ENCODE results near the gene MIEN1. TPM values are rescaled to one million over a fixed set of nuclear protein-coding genes. Genes with fewer than 3 reads are reported as not detected.

Gene MIEN1
- total and polyA plus RNA-seq, 2 of the 13 experiments (the other 11 are each of a cell fraction or from before 2014, with no cell fraction given) = 40.6 to 56.6 TPM

GRCh38 chr17:39738983-39739884 lies 8.9 kb upstream of the MIEN1 start (continued):
- TF ChIP-seq PRDM15 (CRISPR knock-in tag; IDR thresholded peaks at IDR 0.05) = 0 out of 2 replicates have a peak, but pooled peaks have one; percentile 36
- TF ChIP-seq CBX1 (IDR thresholded peaks at IDR 0.05; ENCODE audit: low read depth) = no peak
- TF ChIP-seq IRX3 (CRISPR knock-in tag; IDR thresholded peaks at IDR 0.05; ENCODE audit: borderline replicate concordance, low read depth) = no peak; the same call in 1 of the 2 replicates
- TF ChIP-seq ZNF703 (CRISPR knock-in tag; IDR thresholded peaks at IDR 0.05; ENCODE audit: borderline replicate concordance) = 0 out of 2 replicates have a peak, but pooled peaks have one; percentile 44
- no peak for TF ChIP-seq SP1 (IDR thresholded peaks at IDR 0.05)
- TF ChIP-seq SP1 (CRISPR knock-in tag; IDR thresholded peaks at IDR 0.05) = no peak; the same call in 1 of the 2 replicates
- no peak for TF ChIP-seq DDIT3 (CRISPR knock-in tag; IDR thresholded peaks at IDR 0.05)
- no peak for TF ChIP-seq ZNF326 (CRISPR knock-in tag; IDR thresholded peaks at IDR 0.05; ENCODE audit: borderline replicate concordance)
- TF ChIP-seq KAT7 (CRISPR knock-in tag; IDR thresholded peaks at IDR 0.05; ENCODE audit: borderline replicate concordance) = peak; percentile 62
- no peak for TF ChIP-seq ELK4 (CRISPR knock-in tag; IDR thresholded peaks at IDR 0.05; ENCODE audit: borderline replicate concordance)
- TF ChIP-seq KDM6A (CRISPR knock-in tag; IDR thresholded peaks at IDR 0.05; ENCODE audit: low read depth) = peak; percentile 33; the same call in 1 of the 2 replicates
- peak; percentile 58 for TF ChIP-seq GATAD1 (CRISPR knock-in tag; IDR thresholded peaks at IDR 0.05)
- peak; percentile 77; the same call in 1 of the 2 replicates for TF ChIP-seq ZNF614 (CRISPR knock-in tag; IDR thresholded peaks at IDR 0.05; ENCODE audit: borderline replicate concordance)
- TF ChIP-seq GRHL1 (CRISPR knock-in tag; conservative IDR thresholded peaks at IDR 0.05) = no peak
- no peak for TF ChIP-seq ZNF674 (CRISPR knock-in tag; IDR thresholded peaks at IDR 0.05; ENCODE audit: low read depth)
- no peak for TF ChIP-seq ZNF790 (CRISPR knock-in tag; IDR thresholded peaks at IDR 0.05; ENCODE audit: borderline replicate concordance)
- TF ChIP-seq MIXL1 (CRISPR knock-in tag; IDR thresholded peaks at IDR 0.05) = peak; percentile 70
- peak; percentile 78 for TF ChIP-seq TFDP2 (CRISPR knock-in tag; IDR thresholded peaks at IDR 0.05)
- no peak; the same call in 1 of the 2 replicates for TF ChIP-seq RXRB (CRISPR knock-in tag; IDR thresholded peaks at IDR 0.05; ENCODE audit: borderline replicate concordance)
- no peak; the same call in 1 of the 2 replicates for TF ChIP-seq SOX5 (CRISPR knock-in tag; IDR thresholded peaks at IDR 0.05; ENCODE audit: borderline replicate concordance)
- TF ChIP-seq ZNF83 (CRISPR knock-in tag; IDR thresholded peaks at IDR 0.05; ENCODE audit: borderline replicate concordance) = no peak

Data from HepG2 (cell line).